Esophagus (tissue), 2 donors: ENCODE data around the gene SAMD4A. TPM values are rescaled to one million over a fixed set of nuclear protein-coding genes. Genes with fewer than 3 reads are reported as not detected.

ENCODE experiments used
- H3K27ac ChIP-seq, 2 donors: one replicate each; pipeline ENCODE4 v1.5.1; 2013; ENCODE audit warnings: low read depth in 2 of 2, mild to moderate bottlenecking in 2 of 2, inconsistent platforms in 1 of 2, low read length in 1 of 2, moderate library complexity in 1 of 2
- H3K27me3 ChIP-seq, 2 donors: one replicate each; pipeline ENCODE4 v1.6.1; 2013; ENCODE audit warnings: low read length in 2 of 2, control low read depth in 1 of 2, mild to moderate bottlenecking in 1 of 2; ENCODE audit not compliant: insufficient read depth in 2 of 2, control insufficient read depth in 1 of 2
- H3K36me3 ChIP-seq, 2 donors: one replicate each; pipeline ENCODE4 v1.6.1; 2013; ENCODE audit warnings: low read length in 1 of 2; ENCODE audit not compliant: control insufficient read depth in 2 of 2, insufficient read depth in 2 of 2
- H3K4me1 ChIP-seq, 2 donors: one replicate each; pipeline ENCODE4 v1.6.1; 2013; ENCODE audit warnings: low read length in 1 of 2; ENCODE audit not compliant: control insufficient read depth in 2 of 2, insufficient read depth in 2 of 2
- H3K4me3 ChIP-seq, 2 donors: one replicate each; pipeline ENCODE4 v1.5.1; 2013; ENCODE audit warnings: low read length in 2 of 2, mild to moderate bottlenecking in 2 of 2, low read depth in 1 of 2, moderate library complexity in 1 of 2
- H3K9me3 ChIP-seq, 2 donors: one replicate each; pipeline ENCODE4 v1.6.1; 2013; ENCODE audit warnings: mild to moderate bottlenecking in 2 of 2, low read depth in 1 of 2, low read length in 1 of 2, moderate library complexity in 1 of 2; ENCODE audit not compliant: control insufficient read depth in 2 of 2, insufficient read depth in 1 of 2
- WGBS, 2 donors: extraction: QIAGEN DNeasy Blood & Tissue Kit; methylation state at CpG; one replicate each; pipeline ENCODE4 v1.1.7; 2013; 5-methylcytosine and 5-hydroxymethylcytosine counted together
- polyA plus RNA-seq, 2 donors: library from polyadenylated mRNA; stranded (reverse); fragments of 200-250 nt; gene quantifications; one replicate each; pipeline ENCODE4 v1.2.3, GENCODE V29; 2013
- donor health status: healthy with polysubstance abuse.
- donor health status: Bipolar disorder and iron deficiency.

Gene SAMD4A
- polyA plus RNA-seq, 2 donors, result 1.1 to 1.7 TPM

DNA sequence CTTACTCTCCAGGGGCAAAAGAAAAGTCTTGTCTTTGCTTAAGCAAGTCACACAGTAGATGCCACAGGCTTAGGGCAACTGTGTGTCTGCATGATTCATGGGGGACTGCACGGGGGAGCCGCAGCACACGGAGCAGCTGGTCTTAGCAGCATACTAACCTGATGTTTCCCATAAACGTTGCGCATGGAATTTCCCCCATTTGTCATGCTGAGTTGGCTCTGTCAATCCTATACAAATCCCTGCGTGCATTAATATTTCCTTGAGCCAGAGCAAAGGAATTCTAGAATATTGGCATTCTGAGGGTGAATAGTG lies 71.2 kb downstream of the SAMD4A start:
- H3K4me3 ChIP-seq, result no peak overlapping the region
- peaks cover 0 to 3% of the 10 kb centered on the region in 2 donors for H3K4me1 ChIP-seq
- no peak overlapping the region for H3K27ac ChIP-seq
- no peaks in the 10 kb centered on the region for H3K36me3 ChIP-seq
- H3K27me3 ChIP-seq, result no peaks in the 10 kb centered on the region
- no peaks in the 10 kb centered on the region for H3K9me3 ChIP-seq
- 32 to 45% methylated on average over 6 of the region's 6 CpGs for WGBS, 2 donors

DNA sequence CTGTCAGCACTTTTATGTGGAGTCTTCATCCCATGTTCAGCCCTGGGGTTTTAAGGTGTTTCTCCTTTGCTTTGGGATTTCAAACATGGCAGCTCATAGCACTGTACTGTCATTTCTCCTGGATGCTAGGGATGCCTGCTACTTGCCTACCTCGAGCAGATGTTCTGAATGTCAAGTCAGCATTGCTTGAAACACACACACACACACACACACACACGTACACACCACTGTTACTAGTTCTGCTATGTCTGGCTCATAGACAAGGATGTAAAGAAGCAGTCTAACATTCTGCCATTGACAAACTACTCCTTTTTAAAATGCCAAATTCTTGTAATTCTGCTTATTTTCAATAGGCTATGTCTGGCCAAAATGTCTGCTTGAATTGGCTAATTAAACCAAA lies 72.7 kb downstream of the SAMD4A start:
- 65 to 68% methylated on average over 2 of the region's 2 CpGs for WGBS, 2 donors
- Histone ChIP-seq H3K27ac (no peak overlapping the region), H3K4me1 (peaks cover 0 to 3% of the 10 kb centered on the region in 2 donors)

DNA sequence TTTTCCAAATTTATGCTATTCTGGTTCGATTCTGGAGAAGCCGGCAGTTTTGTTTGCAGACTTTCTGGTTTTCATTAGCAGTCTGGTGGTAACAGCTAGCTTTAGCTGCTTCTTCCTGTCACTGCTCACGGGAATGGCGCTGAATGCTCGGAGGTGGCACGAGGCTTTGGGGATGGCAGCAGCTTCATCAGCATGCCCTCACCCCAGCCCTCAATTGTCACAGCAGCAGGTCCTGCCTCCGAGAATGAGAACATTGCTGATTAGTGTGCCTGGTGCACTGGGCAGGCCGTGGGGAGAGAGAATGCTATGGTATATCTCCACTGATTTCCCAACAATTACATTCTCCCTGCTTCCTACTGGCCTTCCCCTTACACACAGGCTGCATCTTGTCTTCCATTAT lies 73.6 kb downstream of the SAMD4A start:
- no peaks in the 10 kb centered on the region for H3K27me3 ChIP-seq
- 82 to 89% methylated on average over 8 of the region's 8 CpGs for WGBS, 2 donors

More for the DNA sequence above, 72.7 kb downstream of the SAMD4A start:
- Histone ChIP-seq H3K36me3 (no peaks in the 10 kb centered on the region), H3K27me3 (no peaks in the 10 kb centered on the region), H3K4me3 (no peak overlapping the region), H3K9me3 (no peaks in the 10 kb centered on the region)

DNA sequence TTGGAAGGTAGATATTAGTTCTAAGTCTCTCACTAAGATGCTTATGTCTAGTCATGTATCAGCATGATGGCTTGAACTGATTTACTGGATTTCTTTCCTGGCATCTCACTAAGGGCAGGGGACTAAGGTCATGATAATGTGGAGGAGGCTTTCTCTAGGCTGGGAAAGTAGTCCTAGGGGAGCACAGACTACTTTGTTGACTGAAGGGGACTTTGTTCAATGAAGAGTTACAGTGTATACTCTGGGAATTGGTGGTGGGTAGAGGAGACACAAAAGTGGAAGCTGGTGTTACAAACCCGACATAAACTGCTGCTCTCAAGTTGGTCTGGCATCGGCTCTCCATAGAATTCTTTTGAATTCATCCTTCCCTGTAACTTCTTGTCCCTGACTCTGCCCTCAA lies 75.2 kb downstream of the SAMD4A start:
- peaks cover 0 to 3% of the 10 kb centered on the region in 2 donors for H3K4me1 ChIP-seq
- H3K36me3 ChIP-seq, result no peaks in the 10 kb centered on the region
- no peak overlapping the region for H3K4me3 ChIP-seq
- WGBS, 2 donors, result 68 to 76% methylated on average over 2 of the region's 2 CpGs
- H3K9me3 ChIP-seq, result no peaks in the 10 kb centered on the region
- H3K27me3 ChIP-seq, result no peaks in the 10 kb centered on the region
- H3K27ac ChIP-seq, result no peak overlapping the region

More for the DNA sequence above, 73.6 kb downstream of the SAMD4A start:
- Histone ChIP-seq H3K27ac (no peak overlapping the region), H3K36me3 (no peaks in the 10 kb centered on the region), H3K4me1 (peaks cover 0 to 3% of the 10 kb centered on the region in 2 donors), H3K4me3 (no peak overlapping the region), H3K9me3 (no peaks in the 10 kb centered on the region)

GRCh38 chr14:54642801-54643695 lies 76.1 kb downstream of the SAMD4A start:
- no peak overlapping the region for H3K27ac ChIP-seq

DNA sequence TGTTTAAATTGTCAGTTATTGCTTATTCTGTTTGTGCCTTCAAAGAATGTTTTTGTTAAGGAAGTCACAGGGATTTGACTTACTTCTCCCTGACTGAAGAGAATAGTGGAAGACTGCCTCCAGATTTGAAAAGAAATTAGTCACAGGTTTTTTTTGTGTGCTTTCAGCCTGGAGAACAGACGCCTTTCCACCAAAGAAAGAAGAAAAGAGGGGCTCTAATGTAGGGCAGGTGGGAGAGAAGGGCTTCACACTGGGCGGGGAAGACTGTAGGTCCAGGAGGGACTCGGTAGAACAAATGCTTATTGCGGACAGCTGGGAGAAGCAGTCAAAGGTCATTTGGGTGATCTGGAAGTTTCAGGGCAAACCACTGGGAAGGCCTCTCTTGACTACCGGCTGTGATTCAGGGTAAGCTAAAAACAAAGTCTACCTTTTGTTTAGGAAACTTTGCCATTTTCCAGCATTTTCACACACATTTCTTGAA lies 76.8 kb downstream of the SAMD4A start:
- no peak overlapping the region for H3K27ac ChIP-seq
- no peaks in the 10 kb centered on the region for H3K27me3 ChIP-seq
- no peaks in the 10 kb centered on the region for H3K9me3 ChIP-seq
- no peaks in the 10 kb centered on the region for H3K4me1 ChIP-seq
- no peak overlapping the region for H3K4me3 ChIP-seq
- WGBS, 2 donors, result 85 to 92% methylated on average over 5 of the region's 5 CpGs
- no peaks in the 10 kb centered on the region for H3K36me3 ChIP-seq

More at GRCh38 chr14:54642801-54643695, 76.1 kb downstream of the SAMD4A start:
- no peaks in the 10 kb centered on the region for H3K27me3 ChIP-seq
- 71 to 79% methylated on average over 9 of the region's 9 CpGs for WGBS, 2 donors
- H3K4me3 ChIP-seq, result no peak overlapping the region
- H3K36me3 ChIP-seq, result no peaks in the 10 kb centered on the region
- peaks cover 0 to under 1% of the 10 kb centered on the region in 2 donors for H3K4me1 ChIP-seq
- no peaks in the 10 kb centered on the region for H3K9me3 ChIP-seq

DNA sequence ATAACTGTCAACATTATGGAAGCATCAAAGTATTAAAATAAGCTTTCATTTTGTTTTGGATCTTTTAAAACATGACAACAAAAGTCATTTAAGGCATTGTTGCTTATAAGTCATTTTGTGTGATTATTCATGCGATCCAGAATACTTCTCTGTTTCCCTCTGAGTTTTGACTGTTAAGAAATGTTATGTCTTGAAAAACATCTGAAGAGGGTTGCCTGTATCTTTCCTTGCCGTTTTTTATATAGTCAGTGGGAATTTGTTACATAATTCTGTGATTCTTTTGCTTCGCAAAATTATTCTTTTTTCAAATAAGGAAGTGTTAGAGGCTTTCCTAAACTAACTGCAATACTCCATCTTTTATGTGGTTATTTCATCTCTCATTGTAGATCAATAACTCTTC lies 78.7 kb downstream of the SAMD4A start:
- H3K27ac ChIP-seq, result no peak overlapping the region
- no peaks in the 10 kb centered on the region for H3K4me1 ChIP-seq
- 81 to 84% methylated on average over 3 of the region's 3 CpGs for WGBS, 2 donors

DNA sequence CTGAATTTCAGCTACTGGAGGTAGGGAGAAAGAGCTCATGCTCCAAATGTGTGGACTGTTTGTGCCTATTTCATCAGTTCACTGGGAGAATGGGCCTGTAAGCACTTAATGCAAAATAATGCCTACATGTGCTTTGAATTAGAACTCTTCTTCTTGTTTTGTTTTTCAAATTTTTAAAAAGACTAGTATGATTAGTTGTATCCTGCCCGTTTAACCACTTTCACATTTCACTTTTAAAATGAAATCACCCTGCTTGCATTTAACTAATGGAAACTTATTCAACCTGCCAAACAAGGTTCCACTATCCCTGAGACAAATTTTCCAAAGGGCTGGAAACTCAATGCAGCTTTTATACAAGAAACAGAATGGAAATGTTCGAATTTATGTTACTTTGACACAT lies 79.7 kb downstream of the SAMD4A start:
- Histone ChIP-seq H3K27ac (no peak overlapping the region), H3K9me3 (peaks cover 0 to 2% of the 10 kb centered on the region in 2 donors), H3K4me3 (no peak overlapping the region), H3K27me3 (no peaks in the 10 kb centered on the region), H3K36me3 (no peaks in the 10 kb centered on the region), H3K4me1 (no peaks in the 10 kb centered on the region)
- 56 to 61% methylated on average over 2 of the region's 2 CpGs for WGBS, 2 donors

More for the DNA sequence above, 78.7 kb downstream of the SAMD4A start:
- Histone ChIP-seq H3K9me3 (peaks cover 0 to 2% of the 10 kb centered on the region in 2 donors), H3K4me3 (no peak overlapping the region), H3K36me3 (no peaks in the 10 kb centered on the region), H3K27me3 (no peaks in the 10 kb centered on the region)

- peaks cover 0 to 2% of the 10 kb centered on the region in 2 donors for H3K9me3 ChIP-seq
- H3K36me3 ChIP-seq, result no peaks in the 10 kb centered on the region
- H3K27ac ChIP-seq, result no peak overlapping the region
- H3K4me3 ChIP-seq, result no peak overlapping the region
- no peaks in the 10 kb centered on the region for H3K27me3 ChIP-seq
- WGBS, 2 donors, result 89 to 94% methylated on average over 3 of the region's 3 CpGs
- no peaks in the 10 kb centered on the region for H3K4me1 ChIP-seq
These were observed 80.5 kb downstream of the SAMD4A start for GRCh38 chr14:54647378-54647777.

GRCh38 chr14:54649056-54649455 lies 82.1 kb downstream of the SAMD4A start:
- Histone ChIP-seq H3K4me1 (no peaks in the 10 kb centered on the region), H3K27ac (no peak overlapping the region), H3K27me3 (no peaks in the 10 kb centered on the region), H3K9me3 (peaks cover 0 to 2% of the 10 kb centered on the region in 2 donors), H3K4me3 (no peak overlapping the region), H3K36me3 (no peaks in the 10 kb centered on the region)
- WGBS, 2 donors, result 88 to 94% methylated on average over 6 of the region's 6 CpGs
